Panc1 (cell line): ENCODE data around the gene ERCC6L. TPM values are rescaled to one million over a fixed set of nuclear protein-coding genes. Genes with fewer than 3 reads are reported as not detected.
A peak's percentile ranks its signal among the peaks of the same experiment; 100 is the strongest.

Source experiments
- ATAC-seq: fragments of 200-7000 bp; cut with Tn5 transposase; 2 replicates; pipeline ENCODE4 v1.9.1; 2020; ENCODE audit warnings: mild to moderate bottlenecking, moderate library complexity
- BruUV-seq: library from RNA; stranded (reverse); fragments of 400-500 nt; replicated peaks from 2 replicates; lab custom pipeline; 2021; lab: Mats Ljungman, UMichigan
- CTCF ChIA-PET: fragments of 300-600 bp; sonication (Branson Sonifier 250); formaldehyde crosslinking; loops from one replicate; lab custom pipeline; 2022; ENCODE audit warnings: antibody characterized with exemption; lab: Charles Lee
- POLR2A ChIA-PET: fragments of 300-600 bp; sonication (Branson Sonifier 250); formaldehyde crosslinking; loops from one replicate; lab custom pipeline; 2022; ENCODE audit warnings: antibody characterized with exemption; lab: Charles Lee
- DNase-seq: peaks from one replicate; pipeline ENCODE4 v3.0.0-alpha.2; 2010; ENCODE audit warnings: low read depth, low spot score
- H3K27ac ChIP-seq: 2 replicates; pipeline ENCODE4 v1.5.1; 2011; ENCODE audit warnings: mild to moderate bottlenecking, low read length, inconsistent platforms
- H3K27me3 ChIP-seq: fragments of 200-500 bp; sonication (Bioruptor generic); 2 replicates; pipeline ENCODE4 v1.6.0; 2014; ENCODE audit warnings: low read length, inconsistent platforms; ENCODE audit not compliant: control insufficient read depth, insufficient read depth
- H3K36me3 ChIP-seq: fragments of 200-500 bp; sonication (Bioruptor generic); 2 replicates; pipeline ENCODE4 v1.5.1; 2014; ENCODE audit warnings: inconsistent platforms, mild to moderate bottlenecking, low read length, moderate library complexity; ENCODE audit not compliant: control insufficient read depth, insufficient read depth
- H3K4me1 ChIP-seq: 2 replicates; pipeline ENCODE4 v1.5.1; 2011; ENCODE audit warnings: inconsistent platforms, mild to moderate bottlenecking, low read length, moderate library complexity; ENCODE audit not compliant: control insufficient read depth, insufficient read depth
- H3K4me3 ChIP-seq, 2 experiments: 2 replicates each; pipeline ENCODE4 v1.5.1; 2011 to 2012; ENCODE audit warnings: low read depth in 2 of 2, low read length in 2 of 2, mild to moderate bottlenecking in 2 of 2, inconsistent platforms in 1 of 2, moderate library complexity in 1 of 2
- H3K9me3 ChIP-seq: fragments of 200-500 bp; sonication (Bioruptor generic); 2 replicates; pipeline ENCODE4 v1.5.1; 2014; ENCODE audit warnings: low read depth, mild to moderate bottlenecking, inconsistent platforms, low read length, moderate library complexity; ENCODE audit not compliant: control insufficient read depth, insufficient read depth
- CTCF ChIP-seq: fragments of 450-650 bp; IDR thresholded peaks from 2 replicates; pipeline ENCODE4 v1.5.1; 2017; ENCODE audit warnings: mild to moderate bottlenecking
- POLR2AphosphoS5 ChIP-seq: IDR thresholded peaks from 2 replicates; pipeline ENCODE4 v1.6.1; 2012; ENCODE audit warnings: mild to moderate bottlenecking, low read depth, low read length, moderate library complexity
- REST ChIP-seq, 2 experiments: IDR thresholded peaks; 2 replicates each; pipeline ENCODE4 v1.6.1; 2011 to 2012; ENCODE audit warnings: low read depth in 2 of 2, control low read depth in 1 of 2, low read length in 1 of 2, mild to moderate bottlenecking in 1 of 2, moderate library complexity in 1 of 2; ENCODE audit not compliant: insufficient read depth in 1 of 2
- SIN3A ChIP-seq: IDR thresholded peaks from 2 replicates; pipeline ENCODE4 v1.6.1; 2012; ENCODE audit warnings: low read depth, mild to moderate bottlenecking, low read length, moderate library complexity, borderline replicate concordance; ENCODE audit not compliant: insufficient read depth
- TCF7L2 ChIP-seq: IDR thresholded peaks from 2 replicates; pipeline ENCODE4 v1.6.1; 2011; ENCODE audit warnings: mild to moderate bottlenecking, low read depth, low read length, inconsistent platforms
- in situ Hi-C: cut with HindIII; loops from 2 replicates; pipeline ENCODE4 v1.10.0; 2016; ENCODE audit warnings: low sequenced_read_pairs, low pct_unique_long_range_greater_than_20kb
- intact Hi-C: fragments of 100-400 bp; cut with micrococcal nuclease; formaldehyde crosslinking; loops from one replicate; pipeline ENCODE4 v1.10.0; 2022; ENCODE audit not compliant: unreplicated experiment
- total RNA-seq: library from RNA; stranded (reverse); gene quantifications from one replicate; pipeline ENCODE4 v1.2.1, GENCODE V29; 2021; ENCODE audit not compliant: unreplicated experiment

ERCC6L gene
- total RNA-seq, 1 experiment from 2014 or later = 17.3 TPM

GRCh38 chrX:72276478-72276953, 37.7 kb upstream of the ERCC6L start:
- H3K27me3 ChIP-seq = no peaks in the 10 kb centered on the region
- H3K4me1 ChIP-seq = peaks cover 29% of the 10 kb centered on the region
- CTCF ChIA-PET = interaction anchor here (1.1 to 1.2 kb wide), 2 partner anchors 19 to 38 kb away, joined by 3 to 4 read pairs; partner anchors contain the start of gene ERCC6L
- DNase-seq (no peak), ATAC-seq (no peak)
- in situ Hi-C loops (no loop called here), intact Hi-C loops (no loop called here)
- H3K27ac ChIP-seq = peak overlapping the region; percentile 95
- TF ChIP-seq TCF7L2 (no peak), POLR2AphosphoS5 (no peak), SIN3A (no peak), CTCF (no peak), REST (IDR thresholded peaks at IDR 0.05; ENCODE audit: insufficient read depth in 1 of 2, low read depth in 2 of 2, low read length in 1 of 2) (no peak)
- H3K4me3 ChIP-seq = peak overlapping the region; percentile 91 to 95
- BruUV-seq = TSS peak; percentile 75
- POLR2A ChIA-PET = interaction anchor here (0.5 to 0.9 kb wide), 2 partner anchors 38 to 83 kb away, joined by 3 read pairs; partner anchors contain the start of gene ERCC6L
- peaks cover 34% of the 10 kb centered on the region for H3K36me3 ChIP-seq
- H3K9me3 ChIP-seq = no peaks in the 10 kb centered on the region

- Histone ChIP-seq H3K27ac (peak overlapping the region; percentile 95), H3K4me1 (peaks cover 38% of the 10 kb centered on the region), H3K27me3 (no peaks in the 10 kb centered on the region), H3K36me3 (peaks cover 37% of the 10 kb centered on the region), H3K4me3 (peak overlapping the region; percentile 91 to 95), H3K9me3 (no peaks in the 10 kb centered on the region)
- ATAC-seq (no peak), DNase-seq (no peak)
- ChIA-PET POLR2A (no interaction called here), CTCF (no interaction called here)
- TF ChIP-seq SIN3A = no peak
- TF ChIP-seq TCF7L2 = no peak
- TF ChIP-seq POLR2AphosphoS5 = no peak
- no peak for TF ChIP-seq CTCF
- no peak for TF ChIP-seq REST (IDR thresholded peaks at IDR 0.05; ENCODE audit: insufficient read depth in 1 of 2, low read depth in 2 of 2, low read length in 1 of 2)
- in situ Hi-C loops = no loop called here
- no TSS peak for BruUV-seq
- intact Hi-C loops = no loop called here
Observed at GRCh38 chrX:72274526-72274925, 35.7 kb upstream of the ERCC6L start.
